Measurements from ENCODE around the gene SPATS2L. TPM values are rescaled to one million over a fixed set of nuclear protein-coding genes. Genes with fewer than 3 reads are reported as not detected.
"Not testable (repeated sequence)": the region's sequence is repeated elsewhere in the genome, so short reads cannot be mapped to it uniquely, and the experiment has no call there.

Gene SPATS2L
- polyA plus RNA-seq, 1 of the 3 experiments (the other 2 are of a cell fraction), result 86.8 TPM

GRCh38 chr2:200342654-200343053 is 36.2 kb downstream of the SPATS2L start:
- no peaks in the 10 kb centered on the region for H3K27me3 ChIP-seq (ENCODE audit: insufficient read depth)
- H2AFZ ChIP-seq (ENCODE audit: low read depth), result no peak overlapping the region
- no peaks in the 10 kb centered on the region for H3K9me3 ChIP-seq
- no peak for DNase-seq
- peaks cover 0 to 2% of the 10 kb centered on the region in 2 experiments; a peak in 2 of 4 replicates for H3K4me1 ChIP-seq (ENCODE audit: control insufficient read depth in 1 of 2, insufficient read depth in 2 of 2, low read depth in 1 of 2, low read length in 1 of 2)
- POLR2A ChIA-PET, result no interaction called here
- peaks cover 3 to 27% of the 10 kb centered on the region in 2 experiments for H3K36me3 ChIP-seq (replicated peaks in 1 of 2; ENCODE audit: control insufficient read depth in 1 of 2, insufficient read depth in 2 of 2, low read length in 1 of 2)
- CTCF ChIA-PET, result interaction anchor here (1.0 kb wide), 1 partner anchor 17 kb away, joined by 3 read pairs; no protein-coding TSS in a partner anchor
- H3K9me2 ChIP-seq, result no peaks in the 10 kb centered on the region
- H3K79me2 ChIP-seq (ENCODE audit: insufficient read depth), result peaks cover 93% of the 10 kb centered on the region
- TF ChIP-seq FOXJ3 (CRISPR knock-in tag; IDR thresholded peaks at IDR 0.05), result no peak
- no peak for TF ChIP-seq NFIC (IDR thresholded peaks at IDR 0.05; ENCODE audit: borderline replicate concordance)
- TF ChIP-seq CHD2 (IDR thresholded peaks at IDR 0.05; ENCODE audit: low read length, partially characterized antibody), result no peak
- no peak for TF ChIP-seq SMC3 (IDR thresholded peaks at IDR 0.05; ENCODE audit: low read depth, low read length)
- TF ChIP-seq TCF12 (IDR thresholded peaks at IDR 0.05), result no peak
- no peak for TF ChIP-seq FOXM1 (IDR thresholded peaks at IDR 0.05; ENCODE audit: low read depth)
- TF ChIP-seq MAX (IDR thresholded peaks at IDR 0.05; ENCODE audit: low read depth), result no peak
- H3K4me3 ChIP-seq (ENCODE audit: low read depth in 2 of 2, low read length in 1 of 2), result no peak overlapping the region
- peaks cover 20% of the 10 kb centered on the region for H4K20me1 ChIP-seq (ENCODE audit: insufficient read depth)
- no peaks in the 10 kb centered on the region for H3F3A ChIP-seq (replicated peaks; ENCODE audit: insufficient read depth)
- H3K4me2 ChIP-seq, result no peak overlapping the region
- H3K9ac ChIP-seq, result no peak overlapping the region
- WGBS (ENCODE audit: low lambda C conversion rate), result 94% methylated on average over 1 of the region's 1 CpG
- no peak overlapping the region for H3K27ac ChIP-seq (ENCODE audit: low read depth in 2 of 2, low read length in 1 of 2)

- H3K36me3 ChIP-seq (replicated peaks in 1 of 2; ENCODE audit: control insufficient read depth in 1 of 2, insufficient read depth in 2 of 2, low read length in 1 of 2), result peaks cover 3 to 15% of the 10 kb centered on the region in 2 experiments
- peaks cover 13% of the 10 kb centered on the region for H4K20me1 ChIP-seq (ENCODE audit: insufficient read depth)
- WGBS (ENCODE audit: low lambda C conversion rate), result 100% methylated on average over 1 of the region's 1 CpG
- DNase-seq; H3K9me3 ChIP-seq; H3K9me2 ChIP-seq; POLR2A ChIA-PET; H3K4me3 ChIP-seq (ENCODE audit: low read depth in 2 of 2, low read length in 1 of 2); H2AFZ ChIP-seq (ENCODE audit: low read depth); H3K27me3 ChIP-seq (ENCODE audit: insufficient read depth); H3K9ac ChIP-seq; H3K4me2 ChIP-seq; H3K4me1 ChIP-seq (ENCODE audit: control insufficient read depth in 1 of 2, insufficient read depth in 2 of 2, low read depth in 1 of 2, low read length in 1 of 2); H3K27ac ChIP-seq (ENCODE audit: low read depth in 2 of 2, low read length in 1 of 2); H3F3A ChIP-seq (replicated peaks; ENCODE audit: insufficient read depth): not testable (repeated sequence)
- CTCF ChIA-PET, result interaction anchor here (0.6 kb wide), 1 partner anchor 360 kb away, joined by 3 read pairs; no protein-coding TSS in a partner anchor
- peaks cover 93% of the 10 kb centered on the region for H3K79me2 ChIP-seq (ENCODE audit: insufficient read depth)
These were observed 37.7 kb downstream of the SPATS2L start for GRCh38 chr2:200344202-200344601.

- H3K36me3 ChIP-seq (replicated peaks in 1 of 2; ENCODE audit: control insufficient read depth in 1 of 2, insufficient read depth in 2 of 2, low read length in 1 of 2), result peaks cover 3 to 14% of the 10 kb centered on the region in 2 experiments
- H3F3A ChIP-seq (replicated peaks; ENCODE audit: insufficient read depth), result no peaks in the 10 kb centered on the region
- no peaks in the 10 kb centered on the region; a peak in 1 of 4 replicates for H3K4me1 ChIP-seq (ENCODE audit: control insufficient read depth in 1 of 2, insufficient read depth in 2 of 2, low read depth in 1 of 2, low read length in 1 of 2)
- H3K79me2 ChIP-seq (ENCODE audit: insufficient read depth), result peaks cover 92% of the 10 kb centered on the region
- H3K27ac ChIP-seq (ENCODE audit: low read depth in 2 of 2, low read length in 1 of 2), result no peak overlapping the region
- POLR2A ChIA-PET, result no interaction called here
- no peak overlapping the region for H3K4me3 ChIP-seq (ENCODE audit: low read depth in 2 of 2, low read length in 1 of 2)
- H3K9me3 ChIP-seq, result no peaks in the 10 kb centered on the region
- H3K9ac ChIP-seq, result no peak overlapping the region
- H3K27me3 ChIP-seq (ENCODE audit: insufficient read depth), result no peaks in the 10 kb centered on the region
- 94% methylated on average over 1 of the region's 1 CpG for WGBS (ENCODE audit: low lambda C conversion rate)
- CTCF ChIA-PET, result interaction anchor here (1.1 to 1.7 kb wide), 2 partner anchors 17 to 116 kb away, joined by 3 to 6 read pairs; no protein-coding TSS in a partner anchor
- H3K4me2 ChIP-seq, result no peak overlapping the region
- no peak overlapping the region for H2AFZ ChIP-seq (ENCODE audit: low read depth)
- DNase-seq, result no peak
- no peaks in the 10 kb centered on the region for H3K9me2 ChIP-seq
- H4K20me1 ChIP-seq (ENCODE audit: insufficient read depth), result peaks cover 13% of the 10 kb centered on the region
- TF ChIP-seq ZBTB33 (IDR thresholded peaks at IDR 0.05; ENCODE audit: borderline replicate concordance, low read depth) (no peak), USF1 (IDR thresholded peaks at IDR 0.05; ENCODE audit: borderline replicate concordance, low read depth) (no peak), GATA2 (CRISPR knock-in tag; IDR thresholded peaks at IDR 0.05) (no peak), RFX5 (IDR thresholded peaks at IDR 0.05; ENCODE audit: low read length) (no peak), FOXJ3 (CRISPR knock-in tag; IDR thresholded peaks at IDR 0.05) (no peak), MAX (IDR thresholded peaks at IDR 0.05; ENCODE audit: low read depth) (no peak), FOXM1 (IDR thresholded peaks at IDR 0.05; ENCODE audit: low read depth) (no peak), ELF1 (IDR thresholded peaks at IDR 0.05) (no peak), TEAD4 (IDR thresholded peaks at IDR 0.05; ENCODE audit: borderline replicate concordance, insufficient read depth) (no peak), JUND (IDR thresholded peaks at IDR 0.05) (no peak), EP300 (IDR thresholded peaks at IDR 0.05; ENCODE audit: borderline replicate concordance in 1 of 2, low read depth in 1 of 2, low read length in 1 of 2) (no peak), NRF1 (IDR thresholded peaks at IDR 0.05; ENCODE audit: low read depth, low read length) (no peak), CTCF (IDR thresholded peaks at IDR 0.05) (no peak)
These were observed 39.5 kb downstream of the SPATS2L start for GRCh38 chr2:200345975-200346374.
